ENCODE measurements around the gene CTSK. TPM values are rescaled to one million over a fixed set of nuclear protein-coding genes. Genes with fewer than 3 reads are reported as not detected.
"Not testable (repeated sequence)": the region's sequence is repeated elsewhere in the genome, so short reads cannot be mapped to it uniquely, and the experiment has no call there.

The CTSK gene
- total RNA-seq (10 to 100 TPM; 11.1 to 25.7 TPM), polyA plus RNA-seq (10 to 100 TPM in 1 of 2 donors, 1 to 10 TPM in 1; 5.2 to 17.5 TPM)
- long read RNA-seq, donor 1, transcript CTSK-201 (8 exons, 1,692 nt), result major isoform, 11 of 23 reads
- long read RNA-seq, donor 1, partial matches to known transcripts, result 12 of 23 reads
- long read RNA-seq, donor 1, other reads (novel, unspliced or antisense), result 0 of 23 reads
- long read RNA-seq, donor 2, partial matches to known transcripts, result 6 of 7 reads
- long read RNA-seq, donor 2, other reads (novel, unspliced or antisense), result 0 of 7 reads
- long read RNA-seq, donor 3, transcript CTSK-201 (8 exons, 1,692 nt), result major isoform, 6 of 17 reads
- long read RNA-seq, donor 3, partial matches to known transcripts, result 11 of 17 reads
- long read RNA-seq, donor 3, other reads (novel, unspliced or antisense), result 0 of 17 reads
- long read RNA-seq, donor 4, partial matches to known transcripts, result 0 of 1 reads
- long read RNA-seq, donor 4, other reads (novel, unspliced or antisense), result 0 of 1 reads
- long read RNA-seq, donor 5, partial matches to known transcripts, result 6 of 10 reads
- long read RNA-seq, donor 5, other reads (novel, unspliced or antisense), result 0 of 10 reads

DNA sequence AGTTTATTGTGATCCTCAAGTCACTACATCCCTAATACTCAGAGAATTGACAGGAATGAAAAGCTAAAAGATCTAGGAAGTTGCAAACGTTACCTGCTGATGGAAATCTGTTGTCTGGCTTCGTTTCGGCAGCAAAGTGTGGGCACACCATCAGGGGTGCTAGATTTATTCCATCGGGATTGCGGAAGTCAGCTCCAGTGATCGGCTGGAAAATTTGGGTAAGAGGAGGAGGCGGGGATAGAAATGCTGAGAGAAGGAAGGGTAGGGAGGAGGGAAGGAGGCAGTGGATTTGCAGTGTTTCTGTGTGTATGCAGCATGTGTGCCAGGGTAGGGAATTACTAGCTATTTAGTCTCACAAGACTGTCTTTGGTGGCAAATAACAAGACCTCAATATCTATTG, at the start of gene CTSK:
Gene CTSK, minus strand, starts transcription at position 140 of the 400 bp plus-strand sequence. CDS start 1,455 bp downstream, outside the sequence.
- TF ChIP-seq, protein P1, sequence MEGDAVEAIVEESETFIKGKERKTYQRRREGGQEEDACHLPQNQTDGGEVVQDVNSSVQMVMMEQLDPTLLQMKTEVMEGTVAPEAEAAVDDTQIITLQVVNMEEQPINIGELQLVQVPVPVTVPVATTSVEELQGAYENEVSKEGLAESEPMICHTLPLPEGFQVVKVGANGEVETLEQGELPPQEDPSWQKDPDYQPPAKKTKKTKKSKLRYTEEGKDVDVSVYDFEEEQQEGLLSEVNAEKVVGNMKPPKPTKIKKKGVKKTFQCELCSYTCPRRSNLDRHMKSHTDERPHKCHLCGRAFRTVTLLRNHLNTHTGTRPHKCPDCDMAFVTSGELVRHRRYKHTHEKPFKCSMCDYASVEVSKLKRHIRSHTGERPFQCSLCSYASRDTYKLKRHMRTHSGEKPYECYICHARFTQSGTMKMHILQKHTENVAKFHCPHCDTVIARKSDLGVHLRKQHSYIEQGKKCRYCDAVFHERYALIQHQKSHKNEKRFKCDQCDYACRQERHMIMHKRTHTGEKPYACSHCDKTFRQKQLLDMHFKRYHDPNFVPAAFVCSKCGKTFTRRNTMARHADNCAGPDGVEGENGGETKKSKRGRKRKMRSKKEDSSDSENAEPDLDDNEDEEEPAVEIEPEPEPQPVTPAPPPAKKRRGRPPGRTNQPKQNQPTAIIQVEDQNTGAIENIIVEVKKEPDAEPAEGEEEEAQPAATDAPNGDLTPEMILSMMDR (IDR thresholded peaks at IDR 0.05; ENCODE audit: control extremely low read depth, extremely low read depth), result no peak
- H3K9ac ChIP-seq (ENCODE audit: insufficient read depth in 1 of 2, low read length in 2 of 2), result peak within 1 kb of the TSS; percentile 50 to 59

DNA sequence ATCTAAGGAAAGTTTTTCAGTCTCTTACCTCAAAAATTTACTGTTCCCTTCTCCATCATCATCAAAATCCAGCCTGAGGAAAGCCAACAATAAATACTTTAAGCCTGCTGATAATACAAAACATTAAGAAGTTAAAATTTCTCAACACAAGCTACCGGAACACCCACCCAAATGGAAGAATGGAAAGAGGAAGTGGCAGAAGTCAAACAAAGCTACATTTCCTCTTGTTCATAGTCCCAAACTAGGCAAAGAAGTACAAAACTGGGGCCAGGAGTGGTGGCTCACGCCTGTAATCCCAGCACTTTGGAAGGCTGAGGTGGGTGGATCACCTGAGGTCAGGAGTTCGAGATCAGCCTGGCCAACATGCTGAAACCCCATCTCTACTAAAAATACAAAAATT, 44.7 kb upstream of the CTSK start:
- DNase-seq; H3K27ac ChIP-seq (ENCODE audit: low read depth in 1 of 2, low read length in 1 of 2); H3K4me3 ChIP-seq; H3K27me3 ChIP-seq (ENCODE audit: control insufficient read depth in 3 of 3, insufficient read depth in 3 of 3, low read length in 2 of 3); H3K4me1 ChIP-seq (ENCODE audit: control insufficient read depth in 5 of 5, insufficient read depth in 5 of 5, low read length in 5 of 5); H3K9me3 ChIP-seq (ENCODE audit: control insufficient read depth in 4 of 4, insufficient read depth in 3 of 4, low read length in 3 of 4); ATAC-seq (ENCODE audit: insufficient read depth, low FRiP score); H3K9ac ChIP-seq (ENCODE audit: insufficient read depth in 1 of 2, low read length in 2 of 2): not testable (repeated sequence)
- peaks cover 5 to 22% (median 11%) of the 10 kb centered on the region in 4 donors for H3K36me3 ChIP-seq (ENCODE audit: control insufficient read depth in 4 of 4, insufficient read depth in 4 of 4, low read length in 4 of 4)
- 32 to 55% methylated on average over 3 of the region's 3 CpGs for WGBS, 2 donors

More for the DNA sequence above, at the start of gene CTSK:
- H3K36me3 ChIP-seq (ENCODE audit: control insufficient read depth in 4 of 4, insufficient read depth in 4 of 4, low read length in 4 of 4), result peaks cover 12 to 21% (median 18%) of the 10 kb centered on the region in 4 donors
- H3K4me3 ChIP-seq, result no peak within 1 kb of the TSS
- no peaks in the 10 kb centered on the region for H3K27me3 ChIP-seq (ENCODE audit: control insufficient read depth in 3 of 3, insufficient read depth in 3 of 3, low read length in 2 of 3)
- no peaks in the 10 kb centered on the region for H3K9me3 ChIP-seq (ENCODE audit: control insufficient read depth in 4 of 4, insufficient read depth in 3 of 4, low read length in 3 of 4)
- WGBS, 2 donors, result 64 to 74% methylated on average over 7 of the region's 7 CpGs
- peaks cover 0 to 18% (median 4%) of the 10 kb centered on the region in 5 donors for H3K4me1 ChIP-seq (ENCODE audit: control insufficient read depth in 5 of 5, insufficient read depth in 5 of 5, low read length in 5 of 5)
- no peak within 1 kb of the TSS for H3K27ac ChIP-seq (ENCODE audit: low read depth in 1 of 2, low read length in 1 of 2)
- ATAC-seq (ENCODE audit: insufficient read depth, low FRiP score) (no peak), DNase-seq (peak in 2 of 3 donors; percentile 61 to 62)

DNA sequence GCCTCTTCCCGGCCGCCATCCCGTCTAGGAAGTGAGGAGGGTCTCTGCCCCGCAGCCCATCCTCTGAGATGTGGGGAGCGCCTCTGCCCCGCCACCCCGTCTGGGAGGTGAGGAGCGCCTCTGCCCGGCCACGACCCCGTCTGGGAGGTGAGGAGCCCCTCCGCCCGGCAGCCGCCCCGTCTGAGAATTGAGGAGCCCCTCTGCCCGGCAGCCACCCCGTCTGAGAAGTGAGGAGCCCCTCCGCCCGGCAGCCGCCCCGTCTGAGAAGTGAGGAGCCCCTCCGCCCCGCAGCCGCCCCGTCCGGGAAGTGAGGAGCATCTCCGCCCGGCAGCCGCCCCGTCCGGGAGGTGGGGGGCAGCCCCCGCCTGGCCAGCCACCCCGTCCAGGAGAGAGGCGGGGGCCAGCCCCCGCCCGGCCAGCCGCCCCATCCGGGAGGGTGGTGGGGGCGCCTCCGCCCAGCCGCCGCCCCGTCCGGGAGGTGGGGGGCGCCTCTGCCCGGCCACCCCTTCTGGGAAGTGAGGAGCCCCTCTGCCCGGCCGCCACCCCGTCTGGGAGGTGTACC, 42.8 kb upstream of the CTSK start:
- H3K9ac ChIP-seq (ENCODE audit: insufficient read depth in 1 of 2, low read length in 2 of 2); H3K27ac ChIP-seq (ENCODE audit: low read depth in 1 of 2, low read length in 1 of 2); ATAC-seq (ENCODE audit: insufficient read depth, low FRiP score); H3K9me3 ChIP-seq (ENCODE audit: control insufficient read depth in 4 of 4, insufficient read depth in 3 of 4, low read length in 3 of 4); DNase-seq; H3K4me1 ChIP-seq (ENCODE audit: control insufficient read depth in 5 of 5, insufficient read depth in 5 of 5, low read length in 5 of 5); H3K4me3 ChIP-seq; H3K27me3 ChIP-seq (ENCODE audit: control insufficient read depth in 3 of 3, insufficient read depth in 3 of 3, low read length in 2 of 3): not testable (repeated sequence)
- H3K36me3 ChIP-seq (ENCODE audit: control insufficient read depth in 4 of 4, insufficient read depth in 4 of 4, low read length in 4 of 4), result peaks cover 5 to 24% (median 13%) of the 10 kb centered on the region in 4 donors
- WGBS, 2 donors, result 98% methylated on average over 28 to 48 of the region's 49 CpGs

DNA sequence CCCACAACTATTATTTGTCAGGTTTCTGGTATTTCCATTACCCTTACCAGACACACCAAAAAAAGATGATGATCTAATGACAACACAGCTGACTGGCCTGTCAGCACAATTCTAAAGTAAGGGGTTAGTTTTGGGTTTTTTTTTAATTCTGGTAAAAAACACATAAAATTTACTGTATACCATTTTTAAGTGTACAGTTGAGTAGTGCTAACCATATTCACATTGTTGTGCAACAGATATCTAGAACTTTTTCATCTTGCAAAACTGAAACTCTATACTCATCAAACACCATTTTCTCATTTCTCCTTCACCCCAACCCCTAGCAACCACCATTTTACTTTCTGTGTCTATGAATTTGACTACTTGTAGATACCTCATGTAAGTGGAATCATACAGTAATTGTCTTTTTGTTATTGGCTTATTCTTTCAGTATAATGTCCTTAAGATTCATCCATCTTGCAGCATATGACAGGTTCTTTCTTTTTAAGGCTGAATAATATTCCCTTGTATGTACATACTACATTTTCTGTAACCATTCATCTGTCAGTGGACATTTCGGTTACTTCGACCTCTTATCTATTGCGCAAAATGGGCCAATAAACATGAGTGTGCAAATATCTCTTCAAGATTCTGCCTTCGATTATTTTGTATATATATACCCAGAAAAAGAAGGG, 38.5 kb upstream of the CTSK start:
- TF ChIP-seq, protein P1 (IDR thresholded peaks at IDR 0.05; ENCODE audit: control extremely low read depth, extremely low read depth), result no peak
- Histone ChIP-seq H3K4me3 (no peak overlapping the region), H3K4me1 (ENCODE audit: control insufficient read depth in 5 of 5, insufficient read depth in 5 of 5, low read length in 5 of 5) (peaks cover 0 to 3% (median 0%) of the 10 kb centered on the region in 5 donors), H3K27me3 (ENCODE audit: control insufficient read depth in 3 of 3, insufficient read depth in 3 of 3, low read length in 2 of 3) (no peaks in the 10 kb centered on the region), H3K27ac (ENCODE audit: low read depth in 1 of 2, low read length in 1 of 2) (no peak overlapping the region), H3K9me3 (ENCODE audit: control insufficient read depth in 4 of 4, insufficient read depth in 3 of 4, low read length in 3 of 4) (no peaks in the 10 kb centered on the region), H3K9ac (ENCODE audit: insufficient read depth in 1 of 2, low read length in 2 of 2) (no peak overlapping the region), H3K36me3 (ENCODE audit: control insufficient read depth in 4 of 4, insufficient read depth in 4 of 4, low read length in 4 of 4) (peaks cover 1 to 21% (median 5%) of the 10 kb centered on the region in 4 donors)
- DNase-seq (no peak), ATAC-seq (ENCODE audit: insufficient read depth, low FRiP score) (no peak)
- WGBS, 2 donors, result 91 to 93% methylated on average over 4 of the region's 4 CpGs

All from lung (tissue), 16 donors.